ENCODE measurements around the gene GLI3. TPM values are rescaled to one million over a fixed set of nuclear protein-coding genes. Genes with fewer than 3 reads are reported as not detected.

Gene GLI3
- total RNA-seq, 4 donors from 2014 or later = 23.1 to 41.3 (median 24.6) TPM

GRCh38 chr7:42162560-42163325 lies 74.3 kb downstream of the GLI3 start:
- Histone ChIP-seq H3K9me3 (no peaks in the 10 kb centered on the region), H3K4me1 (peaks cover 34% of the 10 kb centered on the region), H3K4me3 (no peak overlapping the region), H3K36me3 (no peaks in the 10 kb centered on the region), H3K27ac (no peak overlapping the region), H3K27me3 (no peaks in the 10 kb centered on the region)
- no peak for TF ChIP-seq POLR2AphosphoS5 (IDR thresholded peaks at IDR 0.05)
- TF ChIP-seq POLR2A (IDR thresholded peaks at IDR 0.05) = no peak
- no peak for TF ChIP-seq CTCF (IDR thresholded peaks at IDR 0.05)
- no peak for TF ChIP-seq EP300 (IDR thresholded peaks at IDR 0.05)
- WGBS = 86% methylated on average over 7 of the region's 7 CpGs
- DNase-seq (ENCODE audit: low spot score in 2 of 2) = no peak

GRCh38 chr7:42161719-42162118 lies 75.3 kb downstream of the GLI3 start:
- Histone ChIP-seq H3K36me3 (no peaks in the 10 kb centered on the region), H3K4me1 (peaks cover 27% of the 10 kb centered on the region), H3K9me3 (no peaks in the 10 kb centered on the region), H3K4me3 (no peak overlapping the region), H3K27ac (no peak overlapping the region), H3K27me3 (no peaks in the 10 kb centered on the region)
- 70% methylated on average over 2 of the region's 2 CpGs for WGBS
- DNase-seq (ENCODE audit: low spot score in 2 of 2) = no peak
- TF ChIP-seq POLR2A (IDR thresholded peaks at IDR 0.05) (no peak), POLR2AphosphoS5 (IDR thresholded peaks at IDR 0.05) (no peak), CTCF (IDR thresholded peaks at IDR 0.05) (no peak), EP300 (IDR thresholded peaks at IDR 0.05) (no peak)

GRCh38 chr7:42161110-42161509 lies 75.9 kb downstream of the GLI3 start:
- peaks cover 32% of the 10 kb centered on the region for H3K4me1 ChIP-seq
- DNase-seq (ENCODE audit: low spot score in 2 of 2) = no peak
- WGBS = 40% methylated on average over 2 of the region's 2 CpGs
- no peak overlapping the region for H3K27ac ChIP-seq
- no peaks in the 10 kb centered on the region for H3K9me3 ChIP-seq
- no peaks in the 10 kb centered on the region for H3K27me3 ChIP-seq
- TF ChIP-seq CTCF (IDR thresholded peaks at IDR 0.05) = no peak
- no peak for TF ChIP-seq POLR2A (IDR thresholded peaks at IDR 0.05)
- TF ChIP-seq EP300 (IDR thresholded peaks at IDR 0.05) = no peak
- TF ChIP-seq POLR2AphosphoS5 (IDR thresholded peaks at IDR 0.05) = no peak
- H3K4me3 ChIP-seq = no peak overlapping the region
- no peaks in the 10 kb centered on the region for H3K36me3 ChIP-seq

- peaks cover 47% of the 10 kb centered on the region for H3K4me1 ChIP-seq
- H3K36me3 ChIP-seq = no peaks in the 10 kb centered on the region
- H3K27me3 ChIP-seq = no peaks in the 10 kb centered on the region
- H3K4me3 ChIP-seq = no peak overlapping the region
- no peak for DNase-seq (ENCODE audit: low spot score in 2 of 2)
- H3K27ac ChIP-seq = no peak overlapping the region
- H3K9me3 ChIP-seq = no peaks in the 10 kb centered on the region
- 57% methylated on average over 3 of the region's 3 CpGs for WGBS
- TF ChIP-seq CTCF (IDR thresholded peaks at IDR 0.05) (no peak), EP300 (IDR thresholded peaks at IDR 0.05) (no peak), POLR2AphosphoS5 (IDR thresholded peaks at IDR 0.05) (no peak), POLR2A (IDR thresholded peaks at IDR 0.05) (no peak)
Measured at GRCh38 chr7:42159130-42159529, 77.9 kb downstream of the GLI3 start.

GRCh38 chr7:42156967-42157721 lies 79.9 kb downstream of the GLI3 start:
- no peak for DNase-seq (ENCODE audit: low spot score in 2 of 2)
- no peaks in the 10 kb centered on the region for H3K36me3 ChIP-seq
- H3K4me1 ChIP-seq = peaks cover 46% of the 10 kb centered on the region
- no peak for TF ChIP-seq POLR2A (IDR thresholded peaks at IDR 0.05)
- TF ChIP-seq POLR2AphosphoS5 (IDR thresholded peaks at IDR 0.05) = no peak
- no peak for TF ChIP-seq CTCF (IDR thresholded peaks at IDR 0.05)
- no peak for TF ChIP-seq EP300 (IDR thresholded peaks at IDR 0.05)
- 82% methylated on average over 6 of the region's 6 CpGs for WGBS
- H3K4me3 ChIP-seq = no peak overlapping the region
- no peaks in the 10 kb centered on the region for H3K27me3 ChIP-seq
- H3K9me3 ChIP-seq = no peaks in the 10 kb centered on the region
- H3K27ac ChIP-seq = peak overlapping the region; percentile 59

Data from suprapubic skin (tissue), 4 donors.